ENCODE measurements around the gene PLA2R1.

Gene PLA2R1

GRCh38 chr2:160028431-160029269, 33.8 kb downstream of the PLA2R1 start:
- in situ Hi-C loops (cut with MboI; ENCODE audit: low sequenced_read_pairs, unreplicated experiment), result no loop called here
- no peak for DNase-seq (ENCODE audit: low spot score)
- TF ChIP-seq CTCF (IDR thresholded peaks at IDR 0.05; ENCODE audit: borderline replicate concordance, control extremely low read depth, extremely low read depth, insufficient read depth, missing control alignments), result no peak

- in situ Hi-C loops (cut with MboI; ENCODE audit: low sequenced_read_pairs, unreplicated experiment), result no loop called here
- no peak for DNase-seq (ENCODE audit: low spot score)
- TF ChIP-seq CTCF (IDR thresholded peaks at IDR 0.05; ENCODE audit: borderline replicate concordance, control extremely low read depth, extremely low read depth, insufficient read depth, missing control alignments), result no peak
Measured at GRCh38 chr2:160022162-160022561, 40.3 kb downstream of the PLA2R1 start.

- DNase-seq (ENCODE audit: low spot score), result no peak
- in situ Hi-C loops (cut with MboI; ENCODE audit: low sequenced_read_pairs, unreplicated experiment), result no loop called here
- no peak for TF ChIP-seq CTCF (IDR thresholded peaks at IDR 0.05; ENCODE audit: borderline replicate concordance, control extremely low read depth, extremely low read depth, insufficient read depth, missing control alignments)
Measured at GRCh38 chr2:160019374-160020090, 42.9 kb downstream of the PLA2R1 start.

GRCh38 chr2:160015746-160016145, 46.7 kb downstream of the PLA2R1 start:
- no peak for DNase-seq (ENCODE audit: low spot score)
- in situ Hi-C loops (cut with MboI; ENCODE audit: low sequenced_read_pairs, unreplicated experiment), result no loop called here
- no peak for TF ChIP-seq CTCF (IDR thresholded peaks at IDR 0.05; ENCODE audit: borderline replicate concordance, control extremely low read depth, extremely low read depth, insufficient read depth, missing control alignments)

GRCh38 chr2:160014227-160014626, 48.2 kb downstream of the PLA2R1 start:
- TF ChIP-seq CTCF (IDR thresholded peaks at IDR 0.05; ENCODE audit: borderline replicate concordance, control extremely low read depth, extremely low read depth, insufficient read depth, missing control alignments), result no peak
- no peak for DNase-seq (ENCODE audit: low spot score)
- in situ Hi-C loops (cut with MboI; ENCODE audit: low sequenced_read_pairs, unreplicated experiment), result no loop called here

- no peak for DNase-seq (ENCODE audit: low spot score)
Measured at GRCh38 chr2:160010361-160011145, 51.9 kb downstream of the PLA2R1 start.

More at GRCh38 chr2:160010361-160011145, 51.9 kb downstream of the PLA2R1 start:
- in situ Hi-C loops (cut with MboI; ENCODE audit: low sequenced_read_pairs, unreplicated experiment), result no loop called here
- no peak for TF ChIP-seq CTCF (IDR thresholded peaks at IDR 0.05; ENCODE audit: borderline replicate concordance, control extremely low read depth, extremely low read depth, insufficient read depth, missing control alignments)
